ENCODE data around the gene GTF2A2. TPM values are rescaled to one million over a fixed set of nuclear protein-coding genes. Genes with fewer than 3 reads are reported as not detected.

Gene GTF2A2
- polyA plus RNA-seq, 1 donor (not counting 4 experiments of a cell fraction or from before 2014, with no cell fraction given), result 77.8 TPM

GRCh38 chr15:59678620-59679019 is 21.3 kb upstream of the GTF2A2 start:
- no peak for DNase-seq (ENCODE audit: low read depth, low spot score)
- H3K4me2 ChIP-seq (ENCODE audit: control insufficient read depth, extremely low read depth, insufficient read depth, low read depth, low read length), result no peak overlapping the region
- peaks cover 9 to 34% of the 10 kb centered on the region in 2 experiments for H3K36me3 ChIP-seq (ENCODE audit: control insufficient read depth in 2 of 2, extremely low read depth in 1 of 2, insufficient read depth in 2 of 2, low read length in 2 of 2)
- no peaks in the 10 kb centered on the region for H3K27me3 ChIP-seq (ENCODE audit: control insufficient read depth, extremely low read depth, insufficient read depth, low read length)
- H3K9ac ChIP-seq (ENCODE audit: control insufficient read depth, extremely low read depth, insufficient read depth, low read length), result no peak overlapping the region
- H3K9me3 ChIP-seq (ENCODE audit: control insufficient read depth, low read depth, low read length), result no peaks in the 10 kb centered on the region
- dilution Hi-C loops (cut with MboI; ENCODE audit: extremely low pct_ligation_motif_present, low sequenced_read_pairs), result no loop called here
- peaks cover 23% of the 10 kb centered on the region for H3K79me2 ChIP-seq (ENCODE audit: control insufficient read depth, insufficient read depth, low read length)
- TF ChIP-seq, protein P1, sequence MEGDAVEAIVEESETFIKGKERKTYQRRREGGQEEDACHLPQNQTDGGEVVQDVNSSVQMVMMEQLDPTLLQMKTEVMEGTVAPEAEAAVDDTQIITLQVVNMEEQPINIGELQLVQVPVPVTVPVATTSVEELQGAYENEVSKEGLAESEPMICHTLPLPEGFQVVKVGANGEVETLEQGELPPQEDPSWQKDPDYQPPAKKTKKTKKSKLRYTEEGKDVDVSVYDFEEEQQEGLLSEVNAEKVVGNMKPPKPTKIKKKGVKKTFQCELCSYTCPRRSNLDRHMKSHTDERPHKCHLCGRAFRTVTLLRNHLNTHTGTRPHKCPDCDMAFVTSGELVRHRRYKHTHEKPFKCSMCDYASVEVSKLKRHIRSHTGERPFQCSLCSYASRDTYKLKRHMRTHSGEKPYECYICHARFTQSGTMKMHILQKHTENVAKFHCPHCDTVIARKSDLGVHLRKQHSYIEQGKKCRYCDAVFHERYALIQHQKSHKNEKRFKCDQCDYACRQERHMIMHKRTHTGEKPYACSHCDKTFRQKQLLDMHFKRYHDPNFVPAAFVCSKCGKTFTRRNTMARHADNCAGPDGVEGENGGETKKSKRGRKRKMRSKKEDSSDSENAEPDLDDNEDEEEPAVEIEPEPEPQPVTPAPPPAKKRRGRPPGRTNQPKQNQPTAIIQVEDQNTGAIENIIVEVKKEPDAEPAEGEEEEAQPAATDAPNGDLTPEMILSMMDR (optimal IDR thresholded peaks at IDR 0.05 in 1 of 3, IDR thresholded peaks at IDR 0.05 in 1 of 3, conservative IDR thresholded peaks at IDR 0.05 in 1 of 3; ENCODE audit: extremely low read depth in 1 of 3, insufficient read depth in 2 of 3, low read length in 3 of 3), result no peak
- no peak for TF ChIP-seq EZH2 (IDR thresholded peaks at IDR 0.05; ENCODE audit: low read length)
- no peak overlapping the region for H2AFZ ChIP-seq (ENCODE audit: control insufficient read depth, low read length)
- FAIRE-seq, result no peak
- H3K4me3 ChIP-seq (ENCODE audit: control insufficient read depth in 2 of 3, extremely low read depth in 1 of 3, insufficient read depth in 2 of 3, low read depth in 1 of 3, low read length in 3 of 3), result no peak overlapping the region
- no peaks in the 10 kb centered on the region for H3K9me1 ChIP-seq (ENCODE audit: control insufficient read depth, extremely low read depth, insufficient read depth, low read length)
- H3K4me1 ChIP-seq (ENCODE audit: control insufficient read depth, extremely low read depth, insufficient read depth, low read length), result no peaks in the 10 kb centered on the region
- no peak overlapping the region for H3K27ac ChIP-seq (ENCODE audit: control insufficient read depth, insufficient read depth, low read length)
- H4K20me1 ChIP-seq (ENCODE audit: control insufficient read depth, extremely low read depth, insufficient read depth, low read length), result peaks cover 5% of the 10 kb centered on the region

GRCh38 chr15:59678172-59678571 is 20.9 kb upstream of the GTF2A2 start:
- DNase-seq (ENCODE audit: low read depth, low spot score), result no peak
- Histone ChIP-seq H4K20me1 (ENCODE audit: control insufficient read depth, extremely low read depth, insufficient read depth, low read length) (peaks cover 3% of the 10 kb centered on the region), H3K9ac (ENCODE audit: control insufficient read depth, extremely low read depth, insufficient read depth, low read length) (no peak overlapping the region), H3K4me3 (ENCODE audit: control insufficient read depth in 2 of 3, extremely low read depth in 1 of 3, insufficient read depth in 2 of 3, low read depth in 1 of 3, low read length in 3 of 3) (no peak overlapping the region), H3K4me1 (ENCODE audit: control insufficient read depth, extremely low read depth, insufficient read depth, low read length) (no peaks in the 10 kb centered on the region), H3K79me2 (ENCODE audit: control insufficient read depth, insufficient read depth, low read length) (peaks cover 18% of the 10 kb centered on the region), H3K36me3 (ENCODE audit: control insufficient read depth in 2 of 2, extremely low read depth in 1 of 2, insufficient read depth in 2 of 2, low read length in 2 of 2) (peaks cover 11 to 34% of the 10 kb centered on the region in 2 experiments), H2AFZ (ENCODE audit: control insufficient read depth, low read length) (no peak overlapping the region), H3K9me3 (ENCODE audit: control insufficient read depth, low read depth, low read length) (no peaks in the 10 kb centered on the region), H3K4me2 (ENCODE audit: control insufficient read depth, extremely low read depth, insufficient read depth, low read depth, low read length) (no peak overlapping the region), H3K9me1 (ENCODE audit: control insufficient read depth, extremely low read depth, insufficient read depth, low read length) (no peaks in the 10 kb centered on the region), H3K27ac (ENCODE audit: control insufficient read depth, insufficient read depth, low read length) (no peak overlapping the region), H3K27me3 (ENCODE audit: control insufficient read depth, extremely low read depth, insufficient read depth, low read length) (no peaks in the 10 kb centered on the region)
- no peak for FAIRE-seq
- no peak for TF ChIP-seq EZH2 (IDR thresholded peaks at IDR 0.05; ENCODE audit: low read length)
- TF ChIP-seq, protein P1 (optimal IDR thresholded peaks at IDR 0.05 in 1 of 3, IDR thresholded peaks at IDR 0.05 in 1 of 3, conservative IDR thresholded peaks at IDR 0.05 in 1 of 3; ENCODE audit: extremely low read depth in 1 of 3, insufficient read depth in 2 of 3, low read length in 3 of 3), result no peak
- dilution Hi-C loops (cut with MboI; ENCODE audit: extremely low pct_ligation_motif_present, low sequenced_read_pairs), result no loop called here

All from keratinocyte (primary cell).